ENCODE data around the gene CIROP. TPM values are rescaled to one million over a fixed set of nuclear protein-coding genes. Genes with fewer than 3 reads are reported as not detected.

The CIROP gene
- total and polyA plus RNA-seq, 9 donors = not detected

- Histone ChIP-seq H3K27ac (ENCODE audit: low read length) (no peak overlapping the region), H3K27me3 (ENCODE audit: control insufficient read depth, insufficient read depth, low read length) (peaks cover 8% of the 10 kb centered on the region), H3K4me1 (ENCODE audit: control insufficient read depth, insufficient read depth, low read length) (peaks cover 4% of the 10 kb centered on the region), H3K36me3 (ENCODE audit: control insufficient read depth, insufficient read depth, low read length) (peaks cover 13% of the 10 kb centered on the region), H3K9me3 (replicated peaks; ENCODE audit: control insufficient read depth, low read depth, low read length) (no peaks in the 10 kb centered on the region), H3K4me3 (ENCODE audit: low read length) (no peak overlapping the region)
- 90% methylated on average over 1 of the region's 2 CpGs for WGBS (ENCODE audit: insufficient coverage)
- no peak for DNase-seq
Observed at GRCh38 chr14:23102801-23103200, 2.0 kb downstream of the CIROP start.

GRCh38 chr14:23101986-23102625, 2.7 kb downstream of the CIROP start:
- Histone ChIP-seq H3K27ac (ENCODE audit: low read length) (no peak overlapping the region), H3K27me3 (ENCODE audit: control insufficient read depth, insufficient read depth, low read length) (peaks cover 8% of the 10 kb centered on the region), H3K4me3 (ENCODE audit: low read length) (no peak overlapping the region), H3K9me3 (replicated peaks; ENCODE audit: control insufficient read depth, low read depth, low read length) (no peaks in the 10 kb centered on the region), H3K4me1 (ENCODE audit: control insufficient read depth, insufficient read depth, low read length) (peaks cover 4% of the 10 kb centered on the region), H3K36me3 (ENCODE audit: control insufficient read depth, insufficient read depth, low read length) (peaks cover 17% of the 10 kb centered on the region)
- DNase-seq = no peak
- WGBS (ENCODE audit: insufficient coverage) = 34% methylated on average over 5 of the region's 10 CpGs

- DNase-seq = no peak
- Histone ChIP-seq H3K36me3 (ENCODE audit: control insufficient read depth, insufficient read depth, low read length) (peaks cover 17% of the 10 kb centered on the region), H3K27me3 (ENCODE audit: control insufficient read depth, insufficient read depth, low read length) (peaks cover 8% of the 10 kb centered on the region), H3K4me3 (ENCODE audit: low read length) (no peak overlapping the region), H3K27ac (ENCODE audit: low read length) (no peak overlapping the region), H3K4me1 (ENCODE audit: control insufficient read depth, insufficient read depth, low read length) (peaks cover 8% of the 10 kb centered on the region), H3K9me3 (replicated peaks; ENCODE audit: control insufficient read depth, low read depth, low read length) (no peaks in the 10 kb centered on the region)
- WGBS (ENCODE audit: insufficient coverage) = 83% methylated on average over 1 of the region's 6 CpGs
Observed at GRCh38 chr14:23101213-23101970, 3.4 kb downstream of the CIROP start.

GRCh38 chr14:23099212-23099861, 5.5 kb downstream of the CIROP start:
- DNase-seq = no peak
- H3K9me3 ChIP-seq (replicated peaks; ENCODE audit: control insufficient read depth, low read depth, low read length) = no peaks in the 10 kb centered on the region
- no peak overlapping the region for H3K4me3 ChIP-seq (ENCODE audit: low read length)
- no peak overlapping the region for H3K27ac ChIP-seq (ENCODE audit: low read length)
- peaks cover 2% of the 10 kb centered on the region for H3K27me3 ChIP-seq (ENCODE audit: control insufficient read depth, insufficient read depth, low read length)
- WGBS (ENCODE audit: insufficient coverage) = 100% methylated on average over 1 of the region's 10 CpGs
- H3K36me3 ChIP-seq (ENCODE audit: control insufficient read depth, insufficient read depth, low read length) = peaks cover 17% of the 10 kb centered on the region
- peaks cover 9% of the 10 kb centered on the region for H3K4me1 ChIP-seq (ENCODE audit: control insufficient read depth, insufficient read depth, low read length)

- no peak overlapping the region for H3K4me3 ChIP-seq (ENCODE audit: low read length)
- peaks cover 13% of the 10 kb centered on the region for H3K4me1 ChIP-seq (ENCODE audit: control insufficient read depth, insufficient read depth, low read length)
- WGBS (ENCODE audit: insufficient coverage) = 68% methylated on average over 5 of the region's 7 CpGs
- H3K27me3 ChIP-seq (ENCODE audit: control insufficient read depth, insufficient read depth, low read length) = no peaks in the 10 kb centered on the region
- DNase-seq = no peak
- peaks cover 17% of the 10 kb centered on the region for H3K36me3 ChIP-seq (ENCODE audit: control insufficient read depth, insufficient read depth, low read length)
- no peaks in the 10 kb centered on the region for H3K9me3 ChIP-seq (replicated peaks; ENCODE audit: control insufficient read depth, low read depth, low read length)
- no peak overlapping the region for H3K27ac ChIP-seq (ENCODE audit: low read length)
Observed at GRCh38 chr14:23097786-23098185, 7.0 kb downstream of the CIROP start.

- DNase-seq = peak; percentile 100
- Histone ChIP-seq H3K36me3 (ENCODE audit: control insufficient read depth, insufficient read depth, low read length) (peaks cover 26% of the 10 kb centered on the region), H3K27ac (ENCODE audit: low read length) (peak within 1 kb of the TSS; percentile 100), H3K4me3 (ENCODE audit: low read length) (peak within 1 kb of the TSS; percentile 86), H3K4me1 (ENCODE audit: control insufficient read depth, insufficient read depth, low read length) (peaks cover 9% of the 10 kb centered on the region), H3K27me3 (ENCODE audit: control insufficient read depth, insufficient read depth, low read length) (no peaks in the 10 kb centered on the region), H3K9me3 (replicated peaks; ENCODE audit: control insufficient read depth, low read depth, low read length) (no peaks in the 10 kb centered on the region)
- WGBS (ENCODE audit: insufficient coverage) = 0% methylated on average over 39 of the region's 46 CpGs
Observed at GRCh38 chr14:23095196-23096108, 9.3 kb downstream of the CIROP start, which contains the start of gene C14orf119. Gene C14orf119, plus strand, starts transcription at chr14:23095505. Its CDS starts 2,154 bp downstream, at chr14:23097659.

- no peaks in the 10 kb centered on the region for H3K27me3 ChIP-seq (ENCODE audit: control insufficient read depth, insufficient read depth, low read length)
- peak; percentile 94 for DNase-seq
- peak within 1 kb of the TSS; percentile 86 for H3K4me3 ChIP-seq (ENCODE audit: low read length)
- peak within 1 kb of the TSS; percentile 100 for H3K27ac ChIP-seq (ENCODE audit: low read length)
- H3K9me3 ChIP-seq (replicated peaks; ENCODE audit: control insufficient read depth, low read depth, low read length) = no peaks in the 10 kb centered on the region
- WGBS (ENCODE audit: insufficient coverage) = under 1% methylated on average over 47 of the region's 55 CpGs
- H3K36me3 ChIP-seq (ENCODE audit: control insufficient read depth, insufficient read depth, low read length) = peaks cover 33% of the 10 kb centered on the region
- peaks cover 9% of the 10 kb centered on the region for H3K4me1 ChIP-seq (ENCODE audit: control insufficient read depth, insufficient read depth, low read length)
Observed at GRCh38 chr14:23094666-23095195, 10.1 kb downstream of the CIROP start, which contains the start of gene ACIN1. Gene ACIN1, minus strand, starts transcription at chr14:23095136. Its CDS starts 24 bp downstream, at chr14:23095112.

- DNase-seq = no peak
- Histone ChIP-seq H3K4me3 (ENCODE audit: low read length) (peak overlapping the region; percentile 86), H3K4me1 (ENCODE audit: control insufficient read depth, insufficient read depth, low read length) (peaks cover 9% of the 10 kb centered on the region), H3K27me3 (ENCODE audit: control insufficient read depth, insufficient read depth, low read length) (no peaks in the 10 kb centered on the region), H3K36me3 (ENCODE audit: control insufficient read depth, insufficient read depth, low read length) (peaks cover 37% of the 10 kb centered on the region), H3K27ac (ENCODE audit: low read length) (peak overlapping the region; percentile 100), H3K9me3 (replicated peaks; ENCODE audit: control insufficient read depth, low read depth, low read length) (no peaks in the 10 kb centered on the region)
- WGBS (ENCODE audit: insufficient coverage) = 0% methylated on average over 5 of the region's 14 CpGs
Observed at GRCh38 chr14:23093991-23094665, 10.7 kb downstream of the CIROP start.

GRCh38 chr14:23093526-23093925, 11.3 kb downstream of the CIROP start:
- H3K36me3 ChIP-seq (ENCODE audit: control insufficient read depth, insufficient read depth, low read length) = peaks cover 37% of the 10 kb centered on the region
- no peak overlapping the region for H3K27ac ChIP-seq (ENCODE audit: low read length)
- H3K4me1 ChIP-seq (ENCODE audit: control insufficient read depth, insufficient read depth, low read length) = peaks cover 9% of the 10 kb centered on the region
- H3K9me3 ChIP-seq (replicated peaks; ENCODE audit: control insufficient read depth, low read depth, low read length) = no peaks in the 10 kb centered on the region
- no peaks in the 10 kb centered on the region for H3K27me3 ChIP-seq (ENCODE audit: control insufficient read depth, insufficient read depth, low read length)
- 75% methylated on average over 1 of the region's 2 CpGs for WGBS (ENCODE audit: insufficient coverage)
- no peak overlapping the region for H3K4me3 ChIP-seq (ENCODE audit: low read length)
- DNase-seq = no peak
